GM19193 (cell line): Measurements from ENCODE around the gene PFKP.

Source experiments
- POLR2A ChIP-seq: IDR thresholded peaks from 4 replicates; pipeline ENCODE4 v1.6.1; 2011; ENCODE audit not compliant: insufficient read depth, insufficient read length; ENCODE audit errors: extremely low read depth

Gene PFKP

GRCh38 chr10:3149918-3150317, 82.6 kb downstream of the PFKP start:
- no peak for TF ChIP-seq POLR2A

GRCh38 chr10:3150366-3150765, 83.0 kb downstream of the PFKP start:
- TF ChIP-seq POLR2A, result no peak

DNA sequence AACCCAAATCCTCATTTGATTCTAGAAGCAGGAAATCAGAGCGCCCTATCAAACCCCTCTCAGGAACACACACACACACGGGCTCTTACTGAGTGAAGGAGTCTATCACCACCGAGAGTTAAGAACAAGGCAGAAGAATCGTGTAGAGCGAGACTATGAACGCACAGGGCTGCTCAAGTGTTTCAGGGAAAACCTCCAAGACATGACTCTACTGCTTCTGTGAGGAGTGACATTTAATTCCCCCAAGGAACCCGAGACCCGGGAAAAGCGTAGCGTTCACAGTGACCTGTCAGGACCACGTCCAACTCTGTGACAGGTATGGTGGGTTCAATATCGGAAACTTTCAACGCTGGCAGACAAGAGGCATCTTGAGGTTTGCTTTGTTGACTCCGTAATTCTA, 83.6 kb downstream of the PFKP start:
- TF ChIP-seq POLR2A, result no peak

GRCh38 chr10:3151889-3152565, 84.7 kb downstream of the PFKP start:
- TF ChIP-seq POLR2A, result no peak

DNA sequence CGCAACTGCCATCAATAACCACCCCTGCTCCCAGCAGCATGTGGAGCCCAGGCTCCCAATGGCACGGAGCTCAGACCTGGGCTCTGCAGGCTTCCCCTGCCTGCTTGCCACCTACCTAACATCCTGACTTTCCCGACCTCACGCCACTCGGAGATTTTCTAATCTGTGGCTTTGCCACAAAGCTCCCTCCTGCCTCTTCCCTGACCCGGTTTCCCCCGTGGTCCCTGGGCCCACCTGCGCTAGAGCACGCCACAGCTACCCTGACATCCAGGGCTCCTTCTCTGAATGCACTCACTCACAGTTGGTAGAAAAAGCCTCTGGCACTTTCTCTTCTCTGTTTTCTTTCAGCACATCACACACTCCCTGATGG, 85.2 kb downstream of the PFKP start:
- no peak for TF ChIP-seq POLR2A

- no peak for TF ChIP-seq POLR2A
Observed at GRCh38 chr10:3154666-3155065, 87.3 kb downstream of the PFKP start.

DNA sequence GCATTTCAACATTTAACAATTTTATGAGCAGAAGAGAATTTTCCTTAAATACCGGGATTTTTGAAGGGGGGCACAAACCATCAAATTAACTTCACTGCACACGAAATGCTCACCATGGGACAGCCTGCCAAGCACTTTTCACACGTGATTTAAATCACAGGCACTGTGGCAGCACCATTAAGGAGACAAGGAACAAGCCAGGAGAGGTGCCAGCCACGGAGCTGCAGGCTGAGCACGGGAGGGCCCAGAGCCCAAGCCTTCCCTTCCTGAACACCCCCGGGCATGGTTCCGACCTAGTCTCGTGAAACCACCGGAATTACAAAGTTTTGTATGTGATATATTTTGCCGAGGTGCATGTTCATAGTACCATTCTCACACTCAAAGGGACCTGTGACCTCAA, 91.8 kb downstream of the PFKP start:
- TF ChIP-seq POLR2A, result no peak

DNA sequence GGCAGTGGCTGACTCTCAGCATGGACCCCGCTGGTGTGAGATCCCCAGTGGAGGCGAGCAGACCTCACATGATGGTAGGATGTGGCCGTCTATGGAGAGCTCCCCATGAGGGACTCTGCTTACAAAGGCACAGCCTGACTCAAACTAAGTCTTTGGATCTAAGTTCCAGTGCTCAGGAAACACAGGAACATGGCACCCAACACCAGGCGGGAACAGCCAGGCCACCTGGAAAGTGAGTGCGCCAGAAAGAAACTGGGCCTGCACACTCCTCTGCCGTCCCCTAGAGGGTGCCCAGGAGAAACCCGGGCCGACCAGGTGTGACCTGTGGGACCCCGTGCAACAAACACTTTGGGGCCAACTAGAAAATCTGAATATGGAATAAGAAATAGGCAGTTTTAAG, 95.2 kb downstream of the PFKP start:
- no peak for TF ChIP-seq POLR2A

- TF ChIP-seq POLR2A, result no peak
Observed at GRCh38 chr10:3163879-3164278, 96.5 kb downstream of the PFKP start.

DNA sequence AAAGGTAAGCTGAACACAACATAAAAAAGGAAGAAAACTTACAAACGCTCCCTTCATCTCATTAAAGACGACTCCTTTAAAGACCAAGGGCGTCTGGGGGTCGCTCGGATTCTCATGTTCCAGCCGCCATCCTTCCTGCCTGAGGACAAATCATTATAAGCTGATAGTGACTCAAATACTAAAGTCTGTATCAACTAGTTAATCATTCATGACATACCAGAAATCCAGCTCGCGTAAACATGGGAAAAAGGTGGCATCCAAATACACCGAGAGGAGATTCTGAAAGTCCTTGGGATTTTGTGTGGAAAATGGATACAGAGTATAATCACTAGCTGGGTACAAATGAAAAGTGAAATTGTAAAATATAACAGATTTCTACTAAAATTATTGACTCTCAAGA, 97.8 kb downstream of the PFKP start:
- TF ChIP-seq POLR2A, result no peak

GRCh38 chr10:3166496-3167290, 99.3 kb downstream of the PFKP start:
- TF ChIP-seq POLR2A, result no peak

DNA sequence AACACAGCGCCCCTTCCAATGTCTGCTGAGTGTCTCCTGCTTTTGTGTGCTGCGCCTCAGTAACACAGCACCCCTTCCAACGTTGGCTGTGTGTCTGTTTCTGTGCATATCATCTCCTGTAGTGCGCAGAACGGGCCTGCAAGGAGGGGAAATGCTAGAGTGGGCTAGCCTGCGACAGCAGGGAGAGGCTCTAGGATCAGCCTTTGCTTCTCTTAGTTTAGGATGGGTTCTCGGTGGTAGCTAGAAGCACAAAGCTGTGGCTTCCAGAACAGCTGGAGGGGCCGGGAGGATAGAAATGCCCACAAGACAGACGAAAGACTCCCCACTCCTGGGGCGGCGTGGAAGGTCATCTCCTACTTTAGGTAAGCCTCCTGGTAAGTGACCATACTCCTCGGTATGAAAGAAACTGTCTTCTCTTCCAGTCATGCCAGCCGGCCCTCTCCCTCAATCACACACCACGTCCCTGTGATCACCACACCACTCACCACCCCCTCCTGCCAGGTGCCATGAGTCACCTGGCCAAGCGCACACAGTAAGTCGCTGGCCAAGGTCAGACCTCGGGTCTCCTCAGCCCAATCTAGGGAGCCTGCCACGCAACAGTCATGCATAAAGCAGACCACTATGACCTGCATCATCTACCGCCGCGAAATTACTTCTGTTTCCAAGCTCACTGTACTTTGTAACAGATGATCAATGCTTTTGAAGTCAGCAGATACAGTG, 100.4 kb downstream of the PFKP start:
- TF ChIP-seq POLR2A, result no peak

GRCh38 chr10:3169271-3169670, 101.9 kb downstream of the PFKP start:
- TF ChIP-seq POLR2A, result no peak

DNA sequence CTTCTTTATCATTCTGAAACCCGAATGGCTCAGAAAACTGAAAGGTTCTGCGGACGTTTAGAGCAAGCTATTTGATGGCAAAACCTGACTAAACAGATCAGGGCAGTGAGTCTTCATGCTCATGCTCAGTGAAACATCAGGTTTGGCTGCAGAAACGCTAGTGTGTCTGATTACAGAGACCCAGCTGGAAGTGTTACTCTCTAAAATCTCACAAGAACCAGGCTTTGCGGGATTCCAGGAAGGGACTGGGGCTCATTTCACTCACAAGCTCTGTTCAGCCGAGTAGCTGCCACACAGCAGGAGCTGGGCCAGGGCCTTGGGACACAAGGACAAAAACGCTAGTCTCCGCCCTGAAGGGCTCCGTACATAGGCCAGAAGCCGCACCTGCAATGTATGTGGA, 102.3 kb downstream of the PFKP start:
- TF ChIP-seq POLR2A, result no peak

DNA sequence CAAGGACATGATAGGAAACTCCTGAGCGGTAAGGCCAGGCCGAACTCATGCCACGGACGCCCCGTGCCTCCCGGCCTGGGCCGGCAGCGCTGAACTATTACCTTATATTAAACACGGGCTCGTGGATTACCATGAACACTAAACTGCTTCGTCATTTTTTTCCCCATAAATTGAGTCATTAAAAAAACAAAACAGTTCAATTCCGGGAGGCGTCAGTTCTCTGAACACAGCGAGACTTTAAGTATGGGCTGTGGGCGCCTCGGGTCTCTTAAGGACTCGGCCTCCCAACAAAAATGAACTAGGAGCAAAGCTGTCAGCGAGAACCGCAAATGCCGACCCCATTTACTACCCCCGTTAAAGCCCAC, 104.7 kb downstream of the PFKP start:
- no peak for TF ChIP-seq POLR2A

DNA sequence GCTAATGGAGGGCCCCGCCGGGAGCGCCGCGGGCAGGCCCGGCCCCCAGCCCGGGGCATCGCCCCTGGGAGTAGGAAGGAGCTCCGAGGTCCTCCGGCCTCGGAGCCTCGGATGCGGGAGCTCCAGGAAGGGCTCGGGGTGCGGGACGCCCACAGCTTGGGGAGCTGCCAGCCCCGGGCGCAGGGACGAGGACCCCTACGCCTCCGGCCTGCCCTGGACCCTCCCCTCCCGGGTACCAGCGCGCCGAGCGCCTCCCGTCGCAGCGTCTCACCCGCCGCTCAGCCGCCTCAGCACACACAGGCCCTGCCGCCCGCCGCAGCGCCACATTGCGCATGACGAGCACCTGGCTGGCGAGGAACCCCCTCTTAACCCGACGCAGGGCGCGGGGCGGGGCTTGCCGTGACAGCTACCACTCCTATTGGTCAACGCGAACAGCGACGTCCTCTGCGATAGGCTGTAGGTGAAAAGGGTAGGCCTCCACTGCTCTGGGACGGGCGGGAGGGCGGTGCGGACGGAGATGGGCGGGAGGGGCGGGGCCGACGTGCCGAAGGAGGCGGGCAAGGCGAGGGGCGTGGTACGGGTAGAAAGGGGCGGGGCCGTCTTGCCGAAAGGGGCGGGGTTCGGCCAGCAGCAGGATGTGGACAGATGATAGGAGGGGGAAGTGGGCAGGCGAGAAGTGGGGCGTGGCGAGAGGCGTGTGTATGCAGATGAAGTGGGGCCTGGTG, 105.3 kb downstream of the PFKP start, which contains the start of gene PITRM1:
Gene PITRM1, minus strand, starts transcription at position 337 of the 725 bp plus-strand sequence. Its CDS starts 10 bp downstream, at position 327.
- peak; percentile 99 for TF ChIP-seq POLR2A
